Liver (tissue), 9 donors: Measurements from ENCODE around the gene LRWD1. TPM values are rescaled to one million over a fixed set of nuclear protein-coding genes. Genes with fewer than 3 reads are reported as not detected.

Experiments
- DNase-seq: peaks from one replicate; pipeline ENCODE4 v3.0.0-alpha.2; 2017; ENCODE audit warnings: low spot score
- H3K27ac ChIP-seq, 2 donors: one replicate each; pipeline ENCODE4 v1.7.0; 2013; ENCODE audit warnings: inconsistent platforms in 2 of 2, low read length in 2 of 2, control low read depth in 1 of 2, low read depth in 1 of 2, mild to moderate bottlenecking in 1 of 2
- H3K27me3 ChIP-seq, 4 donors: one replicate each; pipeline versions ENCODE4 v1.6.1 to v1.7.0; 2013; ENCODE audit warnings: low read length in 3 of 4, inconsistent platforms in 1 of 4, mild to moderate bottlenecking in 1 of 4, moderate library complexity in 1 of 4; ENCODE audit not compliant: control insufficient read depth in 4 of 4, insufficient read depth in 4 of 4
- H3K36me3 ChIP-seq, 4 donors: one replicate each; pipeline versions ENCODE4 v1.6.1 to v1.7.0; 2013; ENCODE audit warnings: low read length in 3 of 4, mild to moderate bottlenecking in 3 of 4, low read depth in 1 of 4, moderate library complexity in 1 of 4; ENCODE audit not compliant: control insufficient read depth in 4 of 4, insufficient read depth in 3 of 4
- H3K4me1 ChIP-seq, 4 donors: one replicate each; pipeline versions ENCODE4 v1.6.1 to v1.7.0; 2013; ENCODE audit warnings: low read length in 3 of 4, mild to moderate bottlenecking in 3 of 4, moderate library complexity in 1 of 4; ENCODE audit not compliant: control insufficient read depth in 4 of 4, insufficient read depth in 4 of 4
- H3K4me3 ChIP-seq, 3 donors: one replicate each; pipeline versions ENCODE4 v1.6.1 to v1.7.0; 2013; ENCODE audit warnings: low read length in 3 of 3, control low read depth in 1 of 3, low read depth in 1 of 3, mild to moderate bottlenecking in 1 of 3
- H3K9ac ChIP-seq, 2 donors: one replicate each; pipeline ENCODE4 v1.7.0; 2013; ENCODE audit warnings: low read length in 2 of 2, mild to moderate bottlenecking in 2 of 2, moderate library complexity in 2 of 2, control low read depth in 1 of 2, low read depth in 1 of 2
- H3K9me3 ChIP-seq, 4 donors: one replicate each; pipeline versions ENCODE4 v1.6.1 to v1.7.0; 2013; ENCODE audit warnings: low read length in 3 of 4; ENCODE audit not compliant: control insufficient read depth in 4 of 4
- ATF3 ChIP-seq: IDR thresholded peaks from 2 replicates; pipeline ENCODE4 v1.6.1; 2016; ENCODE audit warnings: antibody characterized with exemption
- CTCF ChIP-seq: fragments of 150-350 bp; IDR thresholded peaks from 2 replicates; pipeline ENCODE4 v1.5.1; 2017; ENCODE audit warnings: improper control_type of control experiment, low read depth, low read length; ENCODE audit not compliant: missing input control
- FOXA1 ChIP-seq: IDR thresholded peaks from 2 replicates; pipeline ENCODE4 v1.6.1; 2016; ENCODE audit warnings: antibody characterized with exemption
- HNF4G ChIP-seq: IDR thresholded peaks from 2 replicates; pipeline ENCODE4 v1.6.1; 2016; ENCODE audit warnings: antibody characterized with exemption
- MAX ChIP-seq: IDR thresholded peaks from 2 replicates; pipeline ENCODE4 v1.6.1; 2016; ENCODE audit warnings: antibody characterized with exemption
- NR2F2 ChIP-seq: IDR thresholded peaks from 2 replicates; pipeline ENCODE4 v1.6.1; 2016; ENCODE audit warnings: antibody characterized with exemption
- RAD21 ChIP-seq, 2 donors: IDR thresholded peaks; 2 replicates each; pipeline ENCODE4 v1.6.1; 2016; ENCODE audit warnings: antibody characterized with exemption in 2 of 2, mild to moderate bottlenecking in 2 of 2
- REST ChIP-seq: IDR thresholded peaks from 2 replicates; pipeline ENCODE4 v1.6.1; 2016; ENCODE audit warnings: antibody characterized with exemption, mild to moderate bottlenecking
- TAF1 ChIP-seq: conservative IDR thresholded peaks from 2 replicates; pipeline ENCODE4 v1.6.1; 2016; ENCODE audit warnings: antibody characterized with exemption, mild to moderate bottlenecking
- YY1 ChIP-seq: IDR thresholded peaks from 2 replicates; pipeline ENCODE4 v1.6.1; 2016; ENCODE audit warnings: antibody characterized with exemption, mild to moderate bottlenecking
- ZBTB33 ChIP-seq: IDR thresholded peaks from 2 replicates; pipeline ENCODE4 v1.6.1; 2016; ENCODE audit warnings: antibody characterized with exemption
- WGBS: extraction: QIAGEN DNeasy Blood & Tissue Kit; methylation state at CpG from one replicate; pipeline ENCODE4 v1.1.7; 2013; 5-methylcytosine and 5-hydroxymethylcytosine counted together
- polyA plus RNA-seq, 2 donors: library from polyadenylated mRNA; stranded (reverse) in 1 of 2; unstranded in 1 of 2; fragments of 200-250 nt in 1 of 2; fragments of >200 nt in 1 of 2; fragmentation: Nextera tagmentation in 1 of 2; extraction: Ambion mirVana in 1 of 2; gene quantifications; one replicate each; pipeline versions ENCODE4 v1.2.1 to v1.2.3, GENCODE V29; 2013 to 2015
- total RNA-seq, 2 donors: library from RNA; depleted of rRNA; stranded (reverse); fragments of >200 nt; gene quantifications; one replicate each; pipeline ENCODE4 v1.2.3, GENCODE V29; 2014
- donor health status: healthy.
- donor health status: healthy.
- donor health status: healthy.
- donor health status: healthy.
- donor health status: healthy.

LRWD1 gene
- total and polyA plus RNA-seq, 4 donors = 8.6 to 15.3 (median 13.0) TPM

GRCh38 chr7:102444961-102445673, 19.7 kb upstream of the LRWD1 start (continued):
- TF ChIP-seq REST (no peak), HNF4G (no peak)

GRCh38 chr7:102445674-102446071, 19.1 kb upstream of the LRWD1 start:
- Histone ChIP-seq H3K4me3 (no peak overlapping the region), H3K27ac (no peak overlapping the region), H3K36me3 (peaks cover 0 to 2% (median 0%) of the 10 kb centered on the region in 4 donors), H3K4me1 (no peaks in the 10 kb centered on the region), H3K9me3 (no peaks in the 10 kb centered on the region), H3K9ac (no peak overlapping the region), H3K27me3 (no peaks in the 10 kb centered on the region)
- no peak for DNase-seq
- WGBS = 65% methylated on average over 2 of the region's 2 CpGs
- TF ChIP-seq RAD21 (IDR thresholded peaks at IDR 0.05) (no peak), ZBTB33 (no peak), CTCF (no peak), YY1 (no peak), NR2F2 (no peak), FOXA1 (no peak), ATF3 (no peak), MAX (no peak), TAF1 (no peak)
